Ovary (tissue), 3 donors: ENCODE measurements around the gene VAMP4.

Source experiments
- CTCF ChIP-seq, 3 donors: fragments of 450-650 bp in 2 of 3; fragments of 200-600 bp in 1 of 3; IDR thresholded peaks; one replicate each; pipeline versions ENCODE4 v1.5.1 to v1.8.0; 2016 to 2022; ENCODE audit warnings: antibody characterized with exemption in 3 of 3, mild to moderate bottlenecking in 1 of 3
- EP300 ChIP-seq: sonication (generic); formaldehyde crosslinking; IDR thresholded peaks from one replicate; pipeline ENCODE4 v1.6.1; 2017; ENCODE audit warnings: antibody characterized with exemption
- POLR2A ChIP-seq: fragments of 450-650 bp; IDR thresholded peaks from one replicate; pipeline ENCODE4 v1.6.1; 2017; ENCODE audit warnings: antibody characterized with exemption, mild to moderate bottlenecking, moderate library complexity
- donor health status: DM: no; HTN: no; CAD: no.

GRCh38 chr1:171712341-171712740 lies 29.5 kb downstream of the VAMP4 start:
- TF ChIP-seq CTCF (IDR thresholded peaks at IDR 0.05) (no peak), EP300 (no peak), POLR2A (no peak)
